Measurements from ENCODE around the gene LSM12. TPM values are rescaled to one million over a fixed set of nuclear protein-coding genes. Genes with fewer than 3 reads are reported as not detected.

Gene LSM12
- polyA plus RNA-seq, 1 of the 3 experiments (the other 2 are of a cell fraction), result 26.6 TPM

GRCh38 chr17:44113382-44113781 lies 46.9 kb upstream of the LSM12 start:
- no peak overlapping the region for H3K4me2 ChIP-seq
- H3K79me2 ChIP-seq (ENCODE audit: insufficient read depth), result peaks cover 20% of the 10 kb centered on the region
- H3K36me3 ChIP-seq (replicated peaks in 1 of 2; ENCODE audit: control insufficient read depth in 1 of 2, insufficient read depth in 2 of 2, low read length in 1 of 2), result peaks cover 3% of the 10 kb centered on the region in 2 experiments
- CTCF ChIA-PET, result interaction anchor here (1.6 to 3.3 kb wide), 4 partner anchors 10 to 233 kb away, joined by 3 to 15 read pairs (median 10); partner anchors contain the start of gene HDAC5
- H3K9ac ChIP-seq, result no peak overlapping the region
- POLR2A ChIA-PET, result no interaction called here
- H3K4me3 ChIP-seq (ENCODE audit: low read depth in 2 of 2, low read length in 1 of 2), result no peak overlapping the region
- no peaks in the 10 kb centered on the region for H3K9me2 ChIP-seq
- no peak for TF ChIP-seq ZBTB33 (IDR thresholded peaks at IDR 0.05; ENCODE audit: borderline replicate concordance, low read depth)
- TF ChIP-seq TEAD4 (IDR thresholded peaks at IDR 0.05; ENCODE audit: borderline replicate concordance, insufficient read depth), result no peak
- no peak for TF ChIP-seq SIN3A (IDR thresholded peaks at IDR 0.05; ENCODE audit: borderline replicate concordance, low read depth, low read length)
- no peak for TF ChIP-seq RFX5 (IDR thresholded peaks at IDR 0.05; ENCODE audit: low read length)
- TF ChIP-seq GABPA (IDR thresholded peaks at IDR 0.05; ENCODE audit: low read depth), result no peak
- TF ChIP-seq FOXJ3 (CRISPR knock-in tag; IDR thresholded peaks at IDR 0.05), result no peak
- no peak for TF ChIP-seq USF1 (IDR thresholded peaks at IDR 0.05; ENCODE audit: borderline replicate concordance, low read depth)
- no peak for TF ChIP-seq YY1 (IDR thresholded peaks at IDR 0.05; ENCODE audit: low read depth)
- no peak for TF ChIP-seq MAX (IDR thresholded peaks at IDR 0.05; ENCODE audit: low read depth)
- TF ChIP-seq ELF1 (IDR thresholded peaks at IDR 0.05), result no peak
- no peak for TF ChIP-seq CHD2 (IDR thresholded peaks at IDR 0.05; ENCODE audit: low read length, partially characterized antibody)
- TF ChIP-seq PBX3 (IDR thresholded peaks at IDR 0.05), result no peak
- no peak for TF ChIP-seq FOXM1 (IDR thresholded peaks at IDR 0.05; ENCODE audit: low read depth)
- TF ChIP-seq NRF1 (IDR thresholded peaks at IDR 0.05; ENCODE audit: low read depth, low read length), result no peak
- DNase-seq, result no peak
- peaks cover 27 to 43% of the 10 kb centered on the region in 2 experiments for H3K4me1 ChIP-seq (ENCODE audit: control insufficient read depth in 1 of 2, insufficient read depth in 2 of 2, low read depth in 1 of 2, low read length in 1 of 2)
- H3K27ac ChIP-seq (ENCODE audit: low read depth in 2 of 2, low read length in 1 of 2), result no peak overlapping the region
- peaks cover 13% of the 10 kb centered on the region for H4K20me1 ChIP-seq (ENCODE audit: insufficient read depth)
- H3K27me3 ChIP-seq (ENCODE audit: insufficient read depth), result no peaks in the 10 kb centered on the region
- H3K9me3 ChIP-seq, result no peaks in the 10 kb centered on the region
- no peak overlapping the region for H2AFZ ChIP-seq (ENCODE audit: low read depth)
- WGBS (ENCODE audit: low lambda C conversion rate), result 89% methylated on average over 1 of the region's 1 CpG
- H3F3A ChIP-seq (replicated peaks; ENCODE audit: insufficient read depth), result peaks cover 12% of the 10 kb centered on the region
